Astrocyte (in vitro differentiated cells and primary cell): ENCODE data around the gene MARCHF9. TPM values are rescaled to one million over a fixed set of nuclear protein-coding genes. Genes with fewer than 3 reads are reported as not detected.

Source experiments
- DNase-seq: peaks from one replicate; pipeline ENCODE4 v3.0.0-alpha.2; 2010; ENCODE audit warnings: low read depth
- FAIRE-seq: peaks from 2 replicates; lab custom pipeline; 2011; peaks lifted over from hg19 to GRCh38; lab: Jason Lieb, UNC
- H2AFZ ChIP-seq: 2 replicates; pipeline ENCODE4 v1.6.0; 2012; ENCODE audit warnings: low read depth, low read length, inconsistent platforms
- H3K27ac ChIP-seq: 2 replicates; pipeline ENCODE4 v1.5.1; 2011; ENCODE audit warnings: low read depth, low read length, inconsistent platforms
- H3K27me3 ChIP-seq: 2 replicates; pipeline ENCODE4 v1.6.0; 2011; ENCODE audit warnings: low read length, inconsistent platforms; ENCODE audit not compliant: insufficient read depth
- H3K36me3 ChIP-seq: 2 replicates; pipeline ENCODE4 v1.5.1; 2011; ENCODE audit warnings: low read length, inconsistent platforms; ENCODE audit not compliant: insufficient read depth
- H3K4me1 ChIP-seq: 2 replicates; pipeline ENCODE4 v1.5.1; 2011; ENCODE audit warnings: low read length, inconsistent platforms; ENCODE audit not compliant: insufficient read depth
- H3K4me2 ChIP-seq: 2 replicates; pipeline ENCODE4 v1.6.0; 2012; ENCODE audit warnings: low read length, inconsistent platforms
- H3K4me3 ChIP-seq: 2 replicates; pipeline ENCODE4 v1.5.1; 2011; ENCODE audit warnings: low read depth, mild to moderate bottlenecking, low read length, inconsistent platforms; ENCODE audit not compliant: insufficient read depth
- H3K79me2 ChIP-seq: 2 replicates; pipeline ENCODE4 v1.6.0; 2012; ENCODE audit warnings: mild to moderate bottlenecking, low read length, inconsistent platforms; ENCODE audit not compliant: insufficient read depth
- H3K9ac ChIP-seq: 2 replicates; pipeline ENCODE4 v1.6.0; 2012; ENCODE audit warnings: mild to moderate bottlenecking, low read length, inconsistent platforms
- H3K9me3 ChIP-seq: 2 replicates; pipeline ENCODE4 v1.5.1; 2012; ENCODE audit warnings: low read depth, mild to moderate bottlenecking, low read length, inconsistent platforms; ENCODE audit not compliant: insufficient read depth
- H4K20me1 ChIP-seq: 2 replicates; pipeline ENCODE4 v1.6.0; 2012; ENCODE audit warnings: low read length, inconsistent platforms; ENCODE audit not compliant: insufficient read depth
- H3K27ac Mint-ChIP-seq: one replicate; pipeline ENCODE4 v1.8.0; 2021; ENCODE audit warnings: mild to moderate bottlenecking, mixed read lengths; ENCODE audit not compliant: unreplicated experiment
- H3K27me3 Mint-ChIP-seq: one replicate; pipeline ENCODE4 v1.8.0; 2021; ENCODE audit warnings: low read depth, mixed read lengths; ENCODE audit not compliant: unreplicated experiment
- H3K36me3 Mint-ChIP-seq: one replicate; pipeline ENCODE4 v1.8.0; 2021; ENCODE audit warnings: low read depth, mixed read lengths; ENCODE audit not compliant: unreplicated experiment
- H3K4me1 Mint-ChIP-seq: one replicate; pipeline ENCODE4 v1.8.0; 2021; ENCODE audit warnings: low read depth, mixed read lengths; ENCODE audit not compliant: unreplicated experiment
- H3K4me3 Mint-ChIP-seq: one replicate; pipeline ENCODE4 v1.8.0; 2021; ENCODE audit warnings: mild to moderate bottlenecking, moderate library complexity, mixed read lengths; ENCODE audit not compliant: unreplicated experiment
- H3K9me3 Mint-ChIP-seq: one replicate; pipeline ENCODE4 v1.8.0; 2021; ENCODE audit warnings: mild to moderate bottlenecking, mixed read lengths; ENCODE audit not compliant: unreplicated experiment
- EZH2 ChIP-seq: IDR thresholded peaks from 2 replicates; pipeline ENCODE4 v1.6.1; 2012; ENCODE audit warnings: mild to moderate bottlenecking, low read length, inconsistent platforms; ENCODE audit not compliant: insufficient read depth
- total RNA-seq: library from RNA; stranded (reverse); gene quantifications from 2 replicates; pipeline ENCODE4 v1.2.1, GENCODE V29; 2021
- TF ChIP-seq, protein P1 (sequence below): IDR thresholded peaks from 2 replicates; pipeline ENCODE4 v1.5.1; 2011; ENCODE audit warnings: low read depth, mild to moderate bottlenecking, inconsistent platforms, low read length, moderate library complexity; ENCODE audit not compliant: insufficient read depth

Gene MARCHF9
- total RNA-seq, 1 donor from 2014 or later: 13.0 TPM

DNA sequence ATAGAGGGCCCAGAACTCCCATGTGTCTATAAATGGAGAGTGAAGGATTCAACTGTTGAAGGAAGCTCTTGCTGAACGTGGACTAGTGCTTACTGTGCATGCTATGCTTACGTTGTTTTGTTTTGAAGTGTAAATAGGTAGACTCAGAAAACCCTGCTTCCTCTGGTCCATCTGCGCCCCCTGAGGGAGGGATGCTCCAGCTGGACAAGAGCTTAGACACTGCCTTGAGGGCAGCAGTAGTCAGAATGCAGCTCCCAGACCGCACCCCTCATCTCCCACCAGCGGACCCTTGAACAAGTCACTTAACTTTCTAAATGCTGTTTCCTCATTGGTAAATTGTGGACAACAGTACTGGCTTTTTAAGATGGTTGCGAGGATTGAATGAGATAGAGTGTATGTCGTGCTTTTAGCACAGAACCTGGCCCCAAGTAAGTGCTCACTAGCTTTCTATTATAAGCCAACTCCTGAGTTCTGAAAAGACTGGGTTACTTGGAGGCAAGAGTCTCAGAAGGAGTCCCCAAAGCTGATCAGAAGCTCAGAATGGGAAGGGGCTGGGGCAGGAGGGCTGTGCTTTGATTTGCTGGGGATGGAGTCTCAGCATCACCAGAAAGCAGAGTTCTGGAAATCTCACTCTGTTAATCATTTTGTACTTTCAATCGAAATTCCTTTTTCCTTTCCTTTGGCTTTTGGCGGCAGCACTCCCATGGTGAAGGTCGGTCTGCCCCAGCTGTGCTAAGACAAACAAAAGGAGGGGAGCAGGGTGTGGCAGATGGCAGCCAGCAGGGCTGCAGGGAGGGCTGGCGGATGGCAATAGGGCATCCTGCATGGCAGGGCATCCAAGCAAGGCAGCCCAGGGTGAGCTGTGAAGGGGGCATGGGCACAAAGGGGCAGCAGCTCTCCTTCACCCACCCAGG is 31.9 kb upstream of the MARCHF9 start:
- Mint-ChIP-seq H3K4me1 (no peaks in the 10 kb centered on the region), H3K9me3 (peaks cover 6% of the 10 kb centered on the region), H3K27ac (peak overlapping the region; percentile 31), H3K36me3 (peaks cover 27% of the 10 kb centered on the region), H3K4me3 (no peak overlapping the region), H3K27me3 (peaks cover 40% of the 10 kb centered on the region)
- FAIRE-seq (no peak), DNase-seq (no peak)
- no peak overlapping the region for H3K27ac ChIP-seq
- H3K9ac ChIP-seq: no peak overlapping the region
- no peak overlapping the region for H3K4me2 ChIP-seq
- H3K79me2 ChIP-seq: no peaks in the 10 kb centered on the region
- H3K27me3 ChIP-seq: peaks cover 12% of the 10 kb centered on the region
- no peak for TF ChIP-seq EZH2
- TF ChIP-seq, protein P1, sequence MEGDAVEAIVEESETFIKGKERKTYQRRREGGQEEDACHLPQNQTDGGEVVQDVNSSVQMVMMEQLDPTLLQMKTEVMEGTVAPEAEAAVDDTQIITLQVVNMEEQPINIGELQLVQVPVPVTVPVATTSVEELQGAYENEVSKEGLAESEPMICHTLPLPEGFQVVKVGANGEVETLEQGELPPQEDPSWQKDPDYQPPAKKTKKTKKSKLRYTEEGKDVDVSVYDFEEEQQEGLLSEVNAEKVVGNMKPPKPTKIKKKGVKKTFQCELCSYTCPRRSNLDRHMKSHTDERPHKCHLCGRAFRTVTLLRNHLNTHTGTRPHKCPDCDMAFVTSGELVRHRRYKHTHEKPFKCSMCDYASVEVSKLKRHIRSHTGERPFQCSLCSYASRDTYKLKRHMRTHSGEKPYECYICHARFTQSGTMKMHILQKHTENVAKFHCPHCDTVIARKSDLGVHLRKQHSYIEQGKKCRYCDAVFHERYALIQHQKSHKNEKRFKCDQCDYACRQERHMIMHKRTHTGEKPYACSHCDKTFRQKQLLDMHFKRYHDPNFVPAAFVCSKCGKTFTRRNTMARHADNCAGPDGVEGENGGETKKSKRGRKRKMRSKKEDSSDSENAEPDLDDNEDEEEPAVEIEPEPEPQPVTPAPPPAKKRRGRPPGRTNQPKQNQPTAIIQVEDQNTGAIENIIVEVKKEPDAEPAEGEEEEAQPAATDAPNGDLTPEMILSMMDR: no peak
- H3K9me3 ChIP-seq: no peaks in the 10 kb centered on the region
- H3K4me1 ChIP-seq: peaks cover 7% of the 10 kb centered on the region
- peaks cover 5% of the 10 kb centered on the region for H4K20me1 ChIP-seq
- H3K4me3 ChIP-seq: no peak overlapping the region
- no peak overlapping the region for H2AFZ ChIP-seq
- peaks cover 20% of the 10 kb centered on the region for H3K36me3 ChIP-seq

DNA sequence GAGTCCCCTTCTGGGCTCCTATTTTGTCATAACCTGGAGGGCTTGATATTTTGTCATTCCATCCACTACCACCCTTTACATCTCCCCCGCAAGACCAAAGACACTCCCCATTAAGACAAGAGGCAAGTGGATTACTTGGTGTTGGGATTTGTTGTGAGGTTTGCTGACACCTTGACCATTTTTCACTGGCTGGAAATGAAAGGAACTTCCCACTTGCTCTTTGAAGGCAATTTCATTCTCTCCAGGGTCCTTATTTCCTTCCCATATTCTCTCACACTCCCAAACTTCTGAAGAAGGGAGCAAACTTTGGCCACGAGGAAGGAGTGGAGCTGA is 31.3 kb upstream of the MARCHF9 start:
- H3K4me1 ChIP-seq: peaks cover 7% of the 10 kb centered on the region
- H3K9ac ChIP-seq: no peak overlapping the region
- no peaks in the 10 kb centered on the region for H3K79me2 ChIP-seq
- peaks cover 5% of the 10 kb centered on the region for H4K20me1 ChIP-seq
- no peaks in the 10 kb centered on the region for H3K9me3 ChIP-seq
- peaks cover 46% of the 10 kb centered on the region for H3K27me3 Mint-ChIP-seq
- H3K27ac Mint-ChIP-seq: no peak overlapping the region
- H3K36me3 ChIP-seq: peaks cover 18% of the 10 kb centered on the region
- TF ChIP-seq EZH2: no peak
- TF ChIP-seq, protein P1: no peak
- no peaks in the 10 kb centered on the region for H3K4me1 Mint-ChIP-seq
- no peak overlapping the region for H3K4me3 Mint-ChIP-seq
- DNase-seq (no peak), FAIRE-seq (no peak)
- H3K36me3 Mint-ChIP-seq: peaks cover 23% of the 10 kb centered on the region
- H3K27me3 ChIP-seq: peaks cover 15% of the 10 kb centered on the region
- no peak overlapping the region for H3K4me3 ChIP-seq
- no peak overlapping the region for H2AFZ ChIP-seq
- H3K27ac ChIP-seq: no peak overlapping the region
- no peak overlapping the region for H3K4me2 ChIP-seq
- H3K9me3 Mint-ChIP-seq: peaks cover 11% of the 10 kb centered on the region
